Transverse colon (tissue), 4 donors: ENCODE results near the gene CADPS2. TPM values are rescaled to one million over a fixed set of nuclear protein-coding genes. Genes with fewer than 3 reads are reported as not detected.

Experiments used
- DNase-seq: peaks from one replicate; pipeline ENCODE4 v3.0.0-alpha.2; 2019
- H3K27ac ChIP-seq, 4 donors: fragments of 200-600 bp; sonication (generic); 2 replicates each; pipeline ENCODE4 v1.5.1; 2016 to 2018; ENCODE audit warnings: inconsistent platforms in 4 of 4
- H3K27me3 ChIP-seq: fragments of 200-600 bp; sonication (generic); 2 replicates; pipeline ENCODE4 v1.5.1; 2017; ENCODE audit warnings: inconsistent platforms
- H3K36me3 ChIP-seq, 4 donors: fragments of 200-600 bp; sonication (generic); 2 replicates each; pipeline ENCODE4 v1.5.1; 2017 to 2019; ENCODE audit warnings: inconsistent platforms in 4 of 4
- H3K4me1 ChIP-seq, 4 donors: fragments of 200-600 bp; sonication (generic); 2 replicates each; pipeline ENCODE4 v1.5.1; 2017 to 2020; ENCODE audit warnings: inconsistent platforms in 4 of 4
- H3K4me3 ChIP-seq, 4 donors: fragments of 200-600 bp; sonication (generic); 1 replicate in 1 of 4; 2 replicates in 3 of 4; pipeline versions ENCODE4 v1.5.1 to v1.6.1; 2017 to 2019; ENCODE audit warnings: inconsistent platforms in 4 of 4
- H3K9me3 ChIP-seq, 2 donors: fragments of 200-600 bp; sonication (generic); 2 replicates each; pipeline ENCODE4 v1.5.1; 2017 to 2019; ENCODE audit warnings: inconsistent platforms in 2 of 2
- EP300 ChIP-seq: sonication (generic); formaldehyde crosslinking; IDR thresholded peaks from one replicate; pipeline ENCODE4 v1.6.1; 2017; ENCODE audit warnings: antibody characterized with exemption, low read depth
- POLR2A ChIP-seq: fragments of 450-650 bp; IDR thresholded peaks from one replicate; pipeline ENCODE4 v1.6.1; 2016; ENCODE audit warnings: antibody characterized with exemption, mild to moderate bottlenecking, moderate library complexity
- POLR2AphosphoS5 ChIP-seq, 3 donors: sonication (generic); formaldehyde crosslinking; IDR thresholded peaks; one replicate each; pipeline ENCODE4 v1.6.1; 2016; ENCODE audit warnings: antibody characterized with exemption in 3 of 3
- WGBS, 2 donors: methylation state at CpG; one replicate each; pipeline ENCODE4 v1.1.5; 2018; ENCODE audit warnings: low coverage in 1 of 2; 5-methylcytosine and 5-hydroxymethylcytosine counted together
- in situ Hi-C, 4 donors: fragments of 200-750 bp; cut with MboI; loops; one replicate each; pipeline versions ENCODE4 v1.15.0 to v1.15.1; 2017; ENCODE audit warnings: low sequenced_read_pairs in 3 of 4, low pct_ligation_motif_present in 1 of 4, low pct_unique_long_range_greater_than_20kb in 1 of 4
- intact Hi-C: fragments of 100-400 bp; cut with DNase I; formaldehyde crosslinking; loops from one replicate; pipeline ENCODE4 v1.15.1; 2023; ENCODE audit warnings: low total_unique reads
- total RNA-seq, 4 donors: library from RNA; depleted of rRNA; stranded (reverse); fragments of >200 nt; gene quantifications; one replicate each; pipeline ENCODE4 v1.1.0, GENCODE V29; 2016
- TF ChIP-seq, protein P1 (sequence below), 5 experiments: fragments of 200-600 bp in 3 of 5; fragments of 450-650 bp in 2 of 5; sonication (generic) in 3 of 5; IDR thresholded peaks; 1 replicate in 2 of 5; 2 replicates in 3 of 5; pipeline ENCODE4 v1.5.1; 2016 to 2017; ENCODE audit warnings: antibody characterized with exemption in 5 of 5, inconsistent platforms in 3 of 5, mild to moderate bottlenecking in 2 of 5, moderate library complexity in 1 of 5

The CADPS2 gene
- total RNA-seq, 4 donors from 2014 or later = 9.0 to 15.2 (median 12.6) TPM

- Histone ChIP-seq H3K27ac (no peak overlapping the region), H3K9me3 (no peaks in the 10 kb centered on the region), H3K36me3 (no peaks in the 10 kb centered on the region), H3K27me3 (no peaks in the 10 kb centered on the region), H3K4me3 (no peak overlapping the region), H3K4me1 (no peaks in the 10 kb centered on the region)
- intact Hi-C loops = no loop called here
- 77 to 85% methylated on average over 4 to 8 of the region's 8 CpGs for WGBS, 2 donors
- no peak for TF ChIP-seq POLR2A
- TF ChIP-seq, protein P1, sequence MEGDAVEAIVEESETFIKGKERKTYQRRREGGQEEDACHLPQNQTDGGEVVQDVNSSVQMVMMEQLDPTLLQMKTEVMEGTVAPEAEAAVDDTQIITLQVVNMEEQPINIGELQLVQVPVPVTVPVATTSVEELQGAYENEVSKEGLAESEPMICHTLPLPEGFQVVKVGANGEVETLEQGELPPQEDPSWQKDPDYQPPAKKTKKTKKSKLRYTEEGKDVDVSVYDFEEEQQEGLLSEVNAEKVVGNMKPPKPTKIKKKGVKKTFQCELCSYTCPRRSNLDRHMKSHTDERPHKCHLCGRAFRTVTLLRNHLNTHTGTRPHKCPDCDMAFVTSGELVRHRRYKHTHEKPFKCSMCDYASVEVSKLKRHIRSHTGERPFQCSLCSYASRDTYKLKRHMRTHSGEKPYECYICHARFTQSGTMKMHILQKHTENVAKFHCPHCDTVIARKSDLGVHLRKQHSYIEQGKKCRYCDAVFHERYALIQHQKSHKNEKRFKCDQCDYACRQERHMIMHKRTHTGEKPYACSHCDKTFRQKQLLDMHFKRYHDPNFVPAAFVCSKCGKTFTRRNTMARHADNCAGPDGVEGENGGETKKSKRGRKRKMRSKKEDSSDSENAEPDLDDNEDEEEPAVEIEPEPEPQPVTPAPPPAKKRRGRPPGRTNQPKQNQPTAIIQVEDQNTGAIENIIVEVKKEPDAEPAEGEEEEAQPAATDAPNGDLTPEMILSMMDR (IDR thresholded peaks at IDR 0.05) = no peak
- no peak for TF ChIP-seq EP300
- TF ChIP-seq POLR2AphosphoS5 (IDR thresholded peaks at IDR 0.05) = no peak
- DNase-seq = no peak
- in situ Hi-C loops = no loop called here
These were observed 557.0 kb downstream of the CADPS2 start for GRCh38 chr7:122329145-122329802.

GRCh38 chr7:122327969-122328368 is 558.3 kb downstream of the CADPS2 start:
- Histone ChIP-seq H3K27ac (no peak overlapping the region), H3K9me3 (no peaks in the 10 kb centered on the region), H3K36me3 (no peaks in the 10 kb centered on the region), H3K4me3 (no peak overlapping the region), H3K27me3 (no peaks in the 10 kb centered on the region), H3K4me1 (no peaks in the 10 kb centered on the region)
- in situ Hi-C loops (no loop called here), intact Hi-C loops (no loop called here)
- no peak for TF ChIP-seq POLR2AphosphoS5 (IDR thresholded peaks at IDR 0.05)
- TF ChIP-seq, protein P1 (IDR thresholded peaks at IDR 0.05) = no peak
- no peak for TF ChIP-seq EP300
- TF ChIP-seq POLR2A = no peak
- 10 to 58% methylated on average over 2 to 3 of the region's 3 CpGs for WGBS, 2 donors
- DNase-seq = no peak

DNA sequence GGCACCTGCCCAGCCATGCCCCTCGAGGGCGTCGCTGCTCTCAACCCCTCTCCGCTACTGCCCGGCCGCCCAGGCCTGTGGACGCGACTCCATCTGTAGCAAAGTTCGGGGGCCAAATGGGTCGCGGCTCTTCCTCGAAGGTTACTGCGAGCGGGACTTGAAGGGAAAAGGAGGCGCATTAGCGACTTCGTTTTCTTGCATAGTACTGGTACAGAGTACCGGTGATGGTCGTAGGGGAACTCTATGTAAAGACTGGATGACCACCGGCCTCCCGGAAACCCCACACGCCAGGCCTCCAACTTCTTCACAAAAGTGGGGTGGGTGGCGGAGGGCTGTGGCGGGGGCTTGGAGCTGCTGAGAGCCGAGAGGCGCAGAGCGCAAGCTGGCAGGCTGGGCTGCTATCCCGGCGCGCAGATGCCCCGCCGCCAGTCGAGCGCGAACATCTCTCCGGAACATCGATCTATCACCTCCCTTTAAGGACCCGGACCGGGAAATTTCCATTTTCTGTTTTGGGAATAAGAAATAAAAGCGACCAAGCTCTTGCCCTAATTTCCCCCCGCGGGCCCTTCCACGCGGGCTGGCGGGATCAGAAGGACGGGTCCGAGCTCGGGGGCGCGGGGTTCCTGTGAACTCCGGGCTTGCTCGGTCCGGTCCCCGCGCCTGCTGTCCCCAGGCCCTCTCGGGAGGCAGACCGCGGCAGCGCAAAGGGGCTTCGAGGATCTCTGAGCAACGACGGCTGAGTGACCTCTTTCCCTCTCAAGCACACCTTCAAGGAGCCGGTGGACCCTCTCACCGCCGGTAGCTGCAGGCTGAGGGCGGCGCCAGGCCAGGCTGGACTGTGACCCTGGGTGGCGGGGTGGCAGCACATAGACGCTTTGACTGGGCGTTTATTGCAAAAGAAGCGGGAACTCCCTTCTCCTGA is 569.5 kb downstream of the CADPS2 start:
- intact Hi-C loops = no loop called here
- H3K9me3 ChIP-seq = no peaks in the 10 kb centered on the region
- 11 to 13% methylated on average over 4 to 58 of the region's 71 CpGs for WGBS, 2 donors
- no peaks in the 10 kb centered on the region for H3K36me3 ChIP-seq
- H3K4me1 ChIP-seq = peaks cover 10 to 18% (median 12%) of the 10 kb centered on the region in 4 donors
- peak; percentile 35 for DNase-seq
- peak overlapping the region in 2 of 4 donors; percentile 17 to 37 for H3K4me3 ChIP-seq
- TF ChIP-seq POLR2A = no peak
- no peak for TF ChIP-seq EP300
- TF ChIP-seq POLR2AphosphoS5 (IDR thresholded peaks at IDR 0.05) = no peak
- TF ChIP-seq, protein P1 (IDR thresholded peaks at IDR 0.05) = no peak
- H3K27ac ChIP-seq = no peak overlapping the region
- peaks cover 70% of the 10 kb centered on the region for H3K27me3 ChIP-seq
- in situ Hi-C loops = no loop called here
